ENCODE results near the gene ABCB11.
"Not testable (repeated sequence)": the region's sequence is repeated elsewhere in the genome, so short reads cannot be mapped to it uniquely, and the experiment has no call there.

The ABCB11 gene

GRCh38 chr2:168939061-168939460 lies 92.1 kb downstream of the ABCB11 start:
- no peak for DNase-seq (ENCODE audit: low spot score)
- no peak for TF ChIP-seq CTCF (IDR thresholded peaks at IDR 0.05; ENCODE audit: extremely low read depth, insufficient read depth, missing control alignments)
- in situ Hi-C loops (cut with MboI; ENCODE audit: low pct_unique_long_range_greater_than_20kb, low sequenced_read_pairs, unreplicated experiment): no loop called here

GRCh38 chr2:168935810-168936581 lies 95.1 kb downstream of the ABCB11 start:
- DNase-seq (ENCODE audit: low spot score): no peak
- TF ChIP-seq CTCF (IDR thresholded peaks at IDR 0.05; ENCODE audit: extremely low read depth, insufficient read depth, missing control alignments): no peak
- in situ Hi-C loops (cut with MboI; ENCODE audit: low pct_unique_long_range_greater_than_20kb, low sequenced_read_pairs, unreplicated experiment): no loop called here

- DNase-seq (ENCODE audit: low spot score): no peak
Measured at GRCh38 chr2:168934826-168935225, 96.3 kb downstream of the ABCB11 start.

GRCh38 chr2:168932174-168932573 lies 99.0 kb downstream of the ABCB11 start:
- DNase-seq (ENCODE audit: low spot score); in situ Hi-C loops (cut with MboI; ENCODE audit: low pct_unique_long_range_greater_than_20kb, low sequenced_read_pairs, unreplicated experiment): not testable (repeated sequence)

More at GRCh38 chr2:168934826-168935225, 96.3 kb downstream of the ABCB11 start:
- in situ Hi-C loops (cut with MboI; ENCODE audit: low pct_unique_long_range_greater_than_20kb, low sequenced_read_pairs, unreplicated experiment): no loop called here
- TF ChIP-seq CTCF (IDR thresholded peaks at IDR 0.05; ENCODE audit: extremely low read depth, insufficient read depth, missing control alignments): no peak

- no peak for DNase-seq (ENCODE audit: low spot score)
- no peak for TF ChIP-seq CTCF (IDR thresholded peaks at IDR 0.05; ENCODE audit: extremely low read depth, insufficient read depth, missing control alignments)
- in situ Hi-C loops (cut with MboI; ENCODE audit: low pct_unique_long_range_greater_than_20kb, low sequenced_read_pairs, unreplicated experiment): no loop called here
Measured at GRCh38 chr2:168930242-168930641, 100.9 kb downstream of the ABCB11 start.

GRCh38 chr2:168929031-168929430 lies 102.1 kb downstream of the ABCB11 start:
- no peak for TF ChIP-seq CTCF (IDR thresholded peaks at IDR 0.05; ENCODE audit: extremely low read depth, insufficient read depth, missing control alignments)
- in situ Hi-C loops (cut with MboI; ENCODE audit: low pct_unique_long_range_greater_than_20kb, low sequenced_read_pairs, unreplicated experiment): no loop called here
- no peak for DNase-seq (ENCODE audit: low spot score)

- DNase-seq (ENCODE audit: low spot score): no peak
- no peak for TF ChIP-seq CTCF (IDR thresholded peaks at IDR 0.05; ENCODE audit: extremely low read depth, insufficient read depth, missing control alignments)
- in situ Hi-C loops (cut with MboI; ENCODE audit: low pct_unique_long_range_greater_than_20kb, low sequenced_read_pairs, unreplicated experiment): no loop called here
Measured at GRCh38 chr2:168928113-168928831, 102.9 kb downstream of the ABCB11 start.

Measured in GM13977 (cell line).